ENCODE results near the gene ANXA5.

ANXA5 gene

GRCh38 chr4:121696581-121697461 lies at the start of gene ANXA5:
Gene ANXA5 (minus strand): TSS chr4:121696980. CDS start chr4:121696589, 391 bp downstream.
- peaks cover 3% of the 10 kb centered on the region for H3K4me1 ChIP-seq
- no peaks in the 10 kb centered on the region for H3K36me3 ChIP-seq (ENCODE audit: control insufficient read depth, insufficient read depth, low read length)
- TF ChIP-seq, protein P1, sequence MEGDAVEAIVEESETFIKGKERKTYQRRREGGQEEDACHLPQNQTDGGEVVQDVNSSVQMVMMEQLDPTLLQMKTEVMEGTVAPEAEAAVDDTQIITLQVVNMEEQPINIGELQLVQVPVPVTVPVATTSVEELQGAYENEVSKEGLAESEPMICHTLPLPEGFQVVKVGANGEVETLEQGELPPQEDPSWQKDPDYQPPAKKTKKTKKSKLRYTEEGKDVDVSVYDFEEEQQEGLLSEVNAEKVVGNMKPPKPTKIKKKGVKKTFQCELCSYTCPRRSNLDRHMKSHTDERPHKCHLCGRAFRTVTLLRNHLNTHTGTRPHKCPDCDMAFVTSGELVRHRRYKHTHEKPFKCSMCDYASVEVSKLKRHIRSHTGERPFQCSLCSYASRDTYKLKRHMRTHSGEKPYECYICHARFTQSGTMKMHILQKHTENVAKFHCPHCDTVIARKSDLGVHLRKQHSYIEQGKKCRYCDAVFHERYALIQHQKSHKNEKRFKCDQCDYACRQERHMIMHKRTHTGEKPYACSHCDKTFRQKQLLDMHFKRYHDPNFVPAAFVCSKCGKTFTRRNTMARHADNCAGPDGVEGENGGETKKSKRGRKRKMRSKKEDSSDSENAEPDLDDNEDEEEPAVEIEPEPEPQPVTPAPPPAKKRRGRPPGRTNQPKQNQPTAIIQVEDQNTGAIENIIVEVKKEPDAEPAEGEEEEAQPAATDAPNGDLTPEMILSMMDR (IDR thresholded peaks at IDR 0.05), result peak; percentile 14
- H3K4me2 ChIP-seq (ENCODE audit: low read length), result peak within 1 kb of the TSS; percentile 95
- H3K79me2 ChIP-seq, result no peaks in the 10 kb centered on the region
- H3K9ac ChIP-seq, result no peak within 1 kb of the TSS
- peak within 1 kb of the TSS; percentile 93 for H2AFZ ChIP-seq
- H3K4me3 ChIP-seq (ENCODE audit: low read depth, low read length), result peak within 1 kb of the TSS; percentile 87
- H3K27ac ChIP-seq, result peak within 1 kb of the TSS; percentile 76
- H3K9me3 ChIP-seq (ENCODE audit: control insufficient read depth, low read length), result no peaks in the 10 kb centered on the region
- no peaks in the 10 kb centered on the region for H3K27me3 ChIP-seq (ENCODE audit: control insufficient read depth, insufficient read depth, low read length)

DNA sequence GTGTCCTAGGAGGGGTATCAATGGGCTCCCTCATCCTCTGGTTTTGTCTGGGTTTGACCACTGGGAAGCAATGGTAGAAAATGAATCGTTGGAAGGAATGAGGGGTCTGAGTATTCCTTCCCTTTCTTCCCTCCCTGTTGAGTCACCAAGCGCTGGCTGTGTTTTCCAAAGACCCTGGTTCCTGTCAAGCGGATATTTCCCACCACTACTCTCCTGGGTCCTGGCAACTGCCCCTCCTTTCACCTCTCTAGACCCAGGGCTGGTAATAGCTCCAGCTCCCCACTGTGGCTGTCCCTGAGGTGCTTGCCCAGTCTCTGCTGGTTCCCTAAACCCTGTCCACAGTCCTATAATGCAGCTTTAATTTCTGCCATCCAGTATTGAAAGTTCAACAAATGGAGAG lies 46.0 kb upstream of the ANXA5 start:
- Histone ChIP-seq H3K27ac (no peak overlapping the region), H3K4me2 (ENCODE audit: low read length) (no peak overlapping the region), H3K9ac (no peak overlapping the region), H3K4me3 (ENCODE audit: low read depth, low read length) (no peak overlapping the region), H2AFZ (no peak overlapping the region), H3K79me2 (no peaks in the 10 kb centered on the region), H3K9me3 (ENCODE audit: control insufficient read depth, low read length) (no peaks in the 10 kb centered on the region), H3K27me3 (ENCODE audit: control insufficient read depth, insufficient read depth, low read length) (no peaks in the 10 kb centered on the region), H3K36me3 (ENCODE audit: control insufficient read depth, insufficient read depth, low read length) (no peaks in the 10 kb centered on the region), H3K4me1 (no peaks in the 10 kb centered on the region)
- TF ChIP-seq, protein P1 (IDR thresholded peaks at IDR 0.05), result no peak

GRCh38 chr4:121741751-121742150 lies 45.0 kb upstream of the ANXA5 start:
- no peaks in the 10 kb centered on the region for H3K9me3 ChIP-seq (ENCODE audit: control insufficient read depth, low read length)
- no peaks in the 10 kb centered on the region for H3K4me1 ChIP-seq
- H3K27me3 ChIP-seq (ENCODE audit: control insufficient read depth, insufficient read depth, low read length), result no peaks in the 10 kb centered on the region
- H3K27ac ChIP-seq, result no peak overlapping the region
- H3K4me2 ChIP-seq (ENCODE audit: low read length), result no peak overlapping the region
- H3K79me2 ChIP-seq, result no peaks in the 10 kb centered on the region
- H3K36me3 ChIP-seq (ENCODE audit: control insufficient read depth, insufficient read depth, low read length), result no peaks in the 10 kb centered on the region
- H3K9ac ChIP-seq, result no peak overlapping the region
- TF ChIP-seq, protein P1 (IDR thresholded peaks at IDR 0.05), result no peak
- no peak overlapping the region for H2AFZ ChIP-seq
- H3K4me3 ChIP-seq (ENCODE audit: low read depth, low read length), result no peak overlapping the region

DNA sequence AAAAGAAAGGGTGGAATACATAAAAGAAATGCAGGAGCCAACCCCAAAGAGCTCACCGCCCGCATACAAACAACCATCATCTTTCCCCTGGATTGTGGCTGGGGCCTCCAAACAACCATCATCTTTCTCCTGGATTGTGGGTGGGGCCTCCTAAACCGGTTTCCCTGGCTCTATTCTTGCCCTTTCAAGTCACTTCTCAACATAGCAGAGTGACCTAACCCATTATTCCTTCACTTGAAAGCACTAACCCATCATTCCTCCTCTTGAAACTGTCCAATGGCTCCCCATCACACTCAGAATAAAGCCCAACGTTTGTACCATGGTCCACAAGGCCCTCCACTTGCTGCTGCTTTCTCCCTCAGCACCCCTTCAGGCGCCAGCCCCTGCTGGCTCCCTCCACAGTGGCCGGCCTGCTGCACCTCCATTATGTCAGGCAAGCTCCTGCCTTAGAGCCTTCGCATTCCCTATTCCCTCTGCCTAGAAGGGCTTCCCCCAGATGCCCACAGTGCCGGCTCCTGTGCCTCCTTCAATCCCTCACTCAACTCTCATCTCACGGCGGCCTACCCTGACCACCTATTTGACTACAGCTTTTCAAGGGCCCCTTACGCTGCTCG lies 44.1 kb upstream of the ANXA5 start:
- no peak overlapping the region for H3K4me3 ChIP-seq (ENCODE audit: low read depth, low read length)
- no peak overlapping the region for H2AFZ ChIP-seq
- H3K36me3 ChIP-seq (ENCODE audit: control insufficient read depth, insufficient read depth, low read length), result no peaks in the 10 kb centered on the region
- H3K27me3 ChIP-seq (ENCODE audit: control insufficient read depth, insufficient read depth, low read length), result no peaks in the 10 kb centered on the region
- H3K27ac ChIP-seq, result no peak overlapping the region
- H3K79me2 ChIP-seq, result no peaks in the 10 kb centered on the region
- H3K4me2 ChIP-seq (ENCODE audit: low read length), result no peak overlapping the region
- H3K9ac ChIP-seq, result no peak overlapping the region
- TF ChIP-seq, protein P1 (IDR thresholded peaks at IDR 0.05), result no peak
- H3K4me1 ChIP-seq, result no peaks in the 10 kb centered on the region
- no peaks in the 10 kb centered on the region for H3K9me3 ChIP-seq (ENCODE audit: control insufficient read depth, low read length)

All from parathyroid adenoma (tissue), 2 donors.